RKO (cell line): ENCODE data around the gene MYCL.
"Not testable (repeated sequence)": the region's sequence is repeated elsewhere in the genome, so short reads cannot be mapped to it uniquely, and the experiment has no call there.

Experiments
- DNase-seq: peaks from one replicate; pipeline ENCODE4 v3.0.0-alpha.2; 2016; ENCODE audit warnings: low spot score

The MYCL gene

GRCh38 chr1:39917825-39918224 is 16.1 kb upstream of the MYCL start:
- no peak for DNase-seq

GRCh38 chr1:39915499-39916129 is 13.9 kb upstream of the MYCL start:
- no peak for DNase-seq

GRCh38 chr1:39913136-39913535 is 11.4 kb upstream of the MYCL start:
- not testable (repeated sequence) for DNase-seq

GRCh38 chr1:39910263-39910662 is 8.5 kb upstream of the MYCL start:
- DNase-seq, result no peak

- no peak for DNase-seq
These were observed 6.8 kb upstream of the MYCL start for GRCh38 chr1:39908534-39908933.

- DNase-seq, result no peak
These were observed 6.1 kb upstream of the MYCL start for GRCh38 chr1:39907528-39908453.

GRCh38 chr1:39905172-39905571 is 3.5 kb upstream of the MYCL start:
- no peak for DNase-seq

GRCh38 chr1:39902460-39902807 is 717 bp upstream of the MYCL start:
- no peak for DNase-seq

- peak; percentile 52 for DNase-seq
These were observed 328 bp downstream of the MYCL start for GRCh38 chr1:39901464-39901713.

- peak; percentile 19 for DNase-seq
These were observed 854 bp downstream of the MYCL start for GRCh38 chr1:39900662-39901463.

- DNase-seq, result no peak
These were observed 1.8 kb downstream of the MYCL start for GRCh38 chr1:39899611-39900538.

GRCh38 chr1:39898648-39899603 is 2.8 kb downstream of the MYCL start:
- DNase-seq, result no peak

- no peak for DNase-seq
These were observed 3.5 kb downstream of the MYCL start for GRCh38 chr1:39898191-39898590.

- no peak for DNase-seq
These were observed 4.6 kb downstream of the MYCL start for GRCh38 chr1:39896909-39897685.

GRCh38 chr1:39895731-39896480 is 5.8 kb downstream of the MYCL start:
- no peak for DNase-seq

- DNase-seq, result no peak
These were observed 6.7 kb downstream of the MYCL start for GRCh38 chr1:39894884-39895495.

- DNase-seq, result peak; percentile 23
These were observed 8.8 kb downstream of the MYCL start for GRCh38 chr1:39892601-39893595.
